NCI-H187 (cell line): ENCODE measurements around the gene HIPK1.
"Not testable (repeated sequence)": the region's sequence is repeated elsewhere in the genome, so short reads cannot be mapped to it uniquely, and the experiment has no call there.

Source experiments
- DNase-seq, 2 experiments: peaks; one replicate each; lab custom pipeline; 2025; lab: John Stamatoyannopoulos, UW

HIPK1 gene

DNA sequence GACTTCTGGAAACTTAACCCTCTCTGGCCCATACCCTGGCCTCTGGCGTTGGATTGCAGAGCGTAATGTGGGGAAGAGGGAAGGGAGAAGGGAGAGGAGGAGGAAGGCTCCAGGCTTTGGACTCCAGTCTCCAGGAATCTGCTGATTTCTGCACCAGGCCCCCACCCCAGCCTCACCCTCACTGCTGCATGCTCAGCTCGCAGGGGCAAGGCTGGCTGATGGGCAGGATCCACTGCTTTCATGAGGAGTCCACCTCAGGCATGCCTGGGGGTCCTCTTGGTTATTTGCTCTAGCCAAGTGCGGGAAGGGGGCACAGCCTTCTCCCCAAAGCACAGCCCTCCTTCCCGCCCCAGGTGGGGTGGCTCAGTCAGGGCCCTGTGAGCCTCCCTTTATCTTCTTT lies 53.8 kb downstream of the HIPK1 start:
- DNase-seq: no peak

DNA sequence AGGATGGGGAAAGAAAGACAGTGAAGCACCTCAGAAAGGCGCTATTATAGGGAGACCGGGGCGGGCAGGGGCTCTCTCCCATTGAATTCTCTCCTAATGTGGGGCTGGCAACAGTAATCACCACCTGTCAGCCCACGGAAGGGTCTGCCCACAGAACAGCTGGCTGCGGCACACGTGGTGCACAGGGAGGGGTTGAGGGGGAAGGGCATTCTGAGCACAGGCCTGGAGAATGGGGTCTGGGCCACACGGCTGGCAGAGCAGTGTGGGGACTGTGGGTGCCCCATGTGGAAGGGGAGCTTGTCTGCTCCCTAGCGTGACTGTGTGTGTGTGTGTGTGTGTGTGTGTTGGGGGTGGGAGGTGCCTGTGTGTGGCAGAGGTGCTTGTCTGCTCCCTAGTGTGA lies 54.3 kb downstream of the HIPK1 start:
- no peak for DNase-seq

DNA sequence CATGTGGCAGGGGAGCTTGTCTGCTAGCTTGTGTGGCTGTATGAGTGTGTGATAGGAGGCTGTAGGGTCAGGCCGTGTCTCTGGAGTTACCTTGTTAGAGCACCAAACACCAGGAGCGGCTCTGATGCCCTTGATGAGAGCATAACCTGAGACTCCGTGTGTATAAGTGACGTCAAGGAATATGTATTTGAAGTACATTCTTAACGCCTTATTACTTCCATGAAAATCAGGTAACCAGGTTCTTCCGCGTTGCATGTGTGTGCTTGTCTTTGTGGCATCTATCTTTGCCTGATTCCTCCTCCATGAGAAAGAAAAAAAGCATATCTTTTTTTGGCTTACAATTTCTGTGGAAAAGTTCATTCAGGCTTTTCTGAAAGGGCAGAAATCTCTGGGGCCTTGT lies 54.7 kb downstream of the HIPK1 start:
- DNase-seq: no peak

DNA sequence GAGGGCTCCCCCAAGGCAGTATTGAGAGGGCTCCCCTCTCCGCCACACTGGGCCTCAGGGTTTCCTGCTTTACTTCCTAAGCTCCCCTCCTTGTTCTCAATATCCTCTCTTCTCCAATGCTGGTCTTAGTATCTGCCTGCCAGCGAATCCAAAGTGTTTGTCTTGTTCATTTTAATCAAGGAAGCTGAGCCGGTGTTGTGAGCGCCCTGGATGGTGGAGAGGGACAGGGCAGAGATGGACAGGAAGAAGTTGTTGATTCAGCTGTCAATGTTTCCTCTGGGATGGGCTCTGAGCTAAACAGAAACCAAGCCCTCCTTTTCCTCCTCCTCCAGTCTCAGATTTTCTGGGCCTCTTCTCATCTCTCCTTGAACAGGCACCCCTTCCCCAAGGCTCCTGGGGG lies 55.6 kb downstream of the HIPK1 start:
- DNase-seq: no peak

DNA sequence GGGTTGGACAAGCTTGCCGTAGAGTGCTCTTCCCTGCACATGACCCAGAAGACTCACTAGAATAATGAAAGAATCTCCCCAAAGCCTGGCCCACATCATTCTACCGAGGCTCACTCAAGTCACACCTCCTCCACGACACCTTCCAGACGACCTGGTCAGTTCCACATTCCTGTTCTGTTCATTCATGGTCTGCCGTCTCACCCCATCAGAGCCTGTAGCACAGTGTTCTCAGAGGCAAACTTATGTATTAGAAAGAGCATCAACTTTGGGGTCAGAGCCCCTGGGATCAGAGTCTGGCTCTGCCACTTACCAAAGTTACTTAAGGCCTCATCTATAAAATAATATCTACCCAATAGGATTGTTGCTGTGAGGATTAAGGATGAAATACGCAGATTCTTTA lies 57.7 kb downstream of the HIPK1 start:
- no peak for DNase-seq

DNA sequence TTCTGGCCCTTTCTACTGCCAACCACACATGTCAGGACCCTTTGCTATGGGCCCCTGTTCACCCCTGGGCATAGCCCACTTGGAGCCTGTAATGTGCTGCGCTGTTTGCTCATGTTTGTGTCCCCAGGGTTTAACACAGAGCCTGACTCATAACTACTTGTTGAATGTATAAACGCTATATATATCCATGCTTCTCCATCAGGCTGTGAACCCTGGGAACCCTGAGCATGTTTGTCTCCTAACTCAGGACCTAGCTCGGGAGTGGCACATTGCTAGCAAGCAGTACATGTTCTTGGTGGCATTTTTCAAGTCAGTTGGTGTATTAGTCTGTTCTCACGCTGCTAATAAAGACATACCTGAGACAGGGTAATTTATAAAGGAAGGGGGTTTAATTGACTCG lies 58.1 kb downstream of the HIPK1 start:
- DNase-seq: no peak

DNA sequence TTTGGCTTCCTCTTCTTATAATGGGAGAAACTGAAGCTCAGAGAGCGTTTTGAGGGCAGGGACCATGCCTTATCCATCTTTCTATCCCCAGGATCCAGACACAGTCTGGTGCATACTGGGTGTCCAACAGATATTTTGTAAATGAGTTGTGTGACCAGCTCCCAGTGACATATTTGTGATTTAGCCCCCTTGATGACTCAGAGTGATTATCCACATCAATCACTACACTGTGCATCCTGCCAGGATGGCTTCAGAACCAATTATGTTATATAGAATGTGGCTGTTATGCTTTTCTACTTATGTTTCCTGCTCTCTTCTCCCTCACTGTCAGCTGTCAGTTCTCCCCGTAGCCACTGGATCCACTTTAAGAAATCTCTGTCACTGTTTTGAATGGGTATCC lies 61.4 kb downstream of the HIPK1 start:
- no peak for DNase-seq

DNA sequence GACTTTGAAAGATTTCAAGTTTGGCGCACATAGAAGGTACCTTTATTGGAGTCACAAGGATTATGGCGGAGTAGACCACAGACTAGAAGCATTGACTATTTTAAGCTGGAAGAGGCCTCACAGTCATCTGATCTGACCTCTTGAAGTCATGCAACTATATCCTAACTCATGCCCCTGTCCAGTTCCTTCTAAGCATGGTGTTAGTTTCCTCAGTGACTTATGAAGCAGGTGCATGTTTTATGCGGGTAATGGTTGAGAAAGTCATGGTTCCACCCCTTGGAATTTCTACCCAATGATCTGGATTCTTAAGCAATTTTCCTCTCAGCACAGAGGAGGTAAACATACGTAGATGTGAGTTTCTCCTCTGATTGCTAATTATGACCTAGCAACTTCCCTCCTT lies 61.8 kb downstream of the HIPK1 start:
- DNase-seq: no peak

DNA sequence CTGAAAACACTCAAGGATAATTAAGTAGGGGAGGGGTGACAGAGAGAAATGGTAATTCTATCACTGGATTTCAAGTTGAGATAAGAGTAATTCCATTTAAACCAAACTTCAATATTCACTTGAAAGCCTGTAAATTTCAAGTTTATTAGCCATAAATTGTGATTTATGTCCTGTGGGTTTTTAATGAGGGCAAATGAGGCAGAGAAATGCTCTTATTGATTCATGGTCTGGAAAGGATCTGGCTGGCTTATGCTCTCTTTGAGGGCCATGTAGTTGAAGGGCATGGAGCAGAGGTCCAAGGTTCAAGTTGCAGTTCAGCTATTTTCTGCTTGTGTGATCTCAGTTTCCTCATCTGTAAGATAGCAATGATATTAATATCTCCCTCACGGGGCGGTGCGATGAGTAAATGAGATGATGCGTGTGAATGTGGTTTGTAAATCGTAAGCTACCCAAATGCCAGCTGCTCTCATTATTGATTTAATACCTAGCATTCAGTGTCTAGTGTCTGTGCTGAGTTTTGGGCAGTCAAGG lies 62.4 kb downstream of the HIPK1 start:
- no peak for DNase-seq

DNA sequence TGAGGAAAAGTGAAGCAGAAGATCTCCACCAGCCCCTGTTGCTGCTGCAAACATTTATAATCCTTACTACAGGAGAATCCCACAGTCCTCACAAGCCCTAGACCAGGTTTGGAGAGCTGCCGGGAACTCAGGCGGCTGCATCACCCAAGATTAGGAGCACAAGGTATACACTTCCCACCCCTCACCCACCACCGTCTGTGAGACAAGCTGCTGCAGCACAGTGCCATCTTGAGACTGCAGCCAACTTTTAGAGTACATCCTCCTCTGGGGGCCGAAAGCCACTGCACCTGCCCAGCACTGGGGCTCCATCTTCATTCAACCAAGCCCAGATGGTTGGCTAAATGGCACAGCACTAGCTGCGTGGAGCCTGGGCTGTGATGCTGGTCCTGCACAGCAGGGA lies 63.9 kb downstream of the HIPK1 start:
- no peak for DNase-seq

DNA sequence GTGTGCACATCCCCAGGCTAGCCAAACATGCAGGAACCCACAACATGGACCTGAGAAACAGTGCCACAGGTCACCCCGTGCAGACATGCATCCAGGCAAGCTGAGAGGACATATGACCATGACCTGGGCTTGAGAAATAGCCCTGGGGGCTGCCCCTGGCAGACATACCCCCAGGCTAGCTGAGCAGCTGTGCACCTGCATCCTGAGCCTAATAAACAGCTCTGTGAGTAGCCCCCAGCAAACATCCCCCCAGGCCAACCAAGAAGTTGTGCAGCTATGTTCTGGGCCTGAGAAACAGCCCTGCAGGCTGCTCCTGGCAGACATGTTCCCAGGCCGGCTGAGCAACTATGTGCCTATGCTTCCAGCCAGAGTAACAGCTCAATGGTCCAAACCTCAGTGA lies 64.6 kb downstream of the HIPK1 start:
- no peak for DNase-seq

DNA sequence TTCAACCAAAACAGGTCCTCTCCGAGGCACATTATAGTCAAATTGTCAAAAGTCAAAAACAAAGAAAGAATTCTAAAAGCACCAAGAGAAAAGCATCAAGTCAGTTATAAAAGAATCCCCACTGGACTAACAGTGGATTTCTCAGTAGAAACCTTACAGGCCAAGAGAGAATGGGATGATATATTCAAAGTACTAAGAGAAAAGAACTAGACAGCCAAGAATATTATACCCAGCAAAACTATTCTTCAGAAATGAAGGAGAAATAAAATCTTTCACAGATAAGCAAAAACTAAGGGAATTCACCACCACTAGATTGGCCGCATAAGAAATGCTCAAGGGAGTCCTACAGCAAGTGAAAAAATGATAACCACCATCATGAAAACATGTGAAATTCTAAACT lies 66.3 kb downstream of the HIPK1 start:
- DNase-seq: no peak

DNA sequence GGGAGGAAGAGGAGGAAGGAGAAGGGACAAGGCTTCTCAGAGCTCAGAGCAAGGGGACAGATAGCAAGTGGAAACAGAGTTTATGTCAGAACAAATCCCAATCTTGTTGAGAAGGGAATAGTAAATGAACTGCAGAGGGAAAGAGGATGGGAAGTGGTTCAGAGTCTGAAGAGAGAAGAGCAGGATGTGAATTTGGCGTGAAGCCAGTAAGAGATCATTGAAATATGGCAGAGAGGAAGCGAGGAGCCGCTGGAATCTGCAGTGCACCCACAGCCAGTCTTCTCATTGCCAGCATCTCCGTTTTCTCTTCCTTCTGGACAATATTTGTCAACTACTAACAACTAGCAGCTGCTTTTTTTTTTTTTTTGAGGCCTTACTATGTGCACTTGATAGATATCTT lies 69.2 kb downstream of the HIPK1 start:
- no peak for DNase-seq

DNA sequence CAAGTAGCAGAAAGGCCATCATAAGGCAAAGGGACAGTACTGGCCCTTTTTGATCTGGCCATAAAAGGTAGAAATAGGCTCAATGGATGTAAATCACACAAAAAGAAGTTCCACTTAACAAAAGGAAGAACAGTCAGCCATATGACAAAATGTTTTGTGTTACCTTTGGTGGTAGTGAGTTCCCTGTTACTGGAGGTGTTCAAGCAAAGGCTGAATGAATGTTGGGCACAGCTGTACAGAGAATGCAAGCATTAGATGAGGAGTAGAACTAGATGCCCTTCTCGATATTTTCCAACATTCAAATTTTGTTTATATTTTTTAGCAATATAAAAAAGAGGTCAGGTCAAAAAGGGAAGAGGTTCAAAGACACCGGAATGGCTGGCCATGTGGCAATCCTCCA lies 70.1 kb downstream of the HIPK1 start:
- DNase-seq: no peak

DNA sequence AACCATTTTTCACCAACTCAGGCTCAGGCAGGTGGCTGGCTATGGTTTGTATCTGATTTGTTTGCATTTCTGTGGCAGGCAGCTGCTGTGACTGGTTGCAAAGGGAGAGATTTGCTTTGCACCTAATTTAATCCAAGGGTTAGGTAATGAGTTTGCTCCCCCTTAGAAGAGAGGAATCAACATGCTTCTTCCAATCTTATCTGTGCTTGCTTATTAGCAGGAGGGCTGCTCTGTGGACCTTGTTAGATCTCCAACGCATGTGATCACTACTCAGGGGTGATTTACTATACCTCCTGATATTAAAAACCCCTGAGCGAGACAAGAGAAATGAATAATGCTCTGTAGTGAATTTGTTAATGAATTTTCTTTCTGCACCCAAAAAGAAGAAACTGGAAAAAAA lies 70.7 kb downstream of the HIPK1 start:
- DNase-seq: no peak

DNA sequence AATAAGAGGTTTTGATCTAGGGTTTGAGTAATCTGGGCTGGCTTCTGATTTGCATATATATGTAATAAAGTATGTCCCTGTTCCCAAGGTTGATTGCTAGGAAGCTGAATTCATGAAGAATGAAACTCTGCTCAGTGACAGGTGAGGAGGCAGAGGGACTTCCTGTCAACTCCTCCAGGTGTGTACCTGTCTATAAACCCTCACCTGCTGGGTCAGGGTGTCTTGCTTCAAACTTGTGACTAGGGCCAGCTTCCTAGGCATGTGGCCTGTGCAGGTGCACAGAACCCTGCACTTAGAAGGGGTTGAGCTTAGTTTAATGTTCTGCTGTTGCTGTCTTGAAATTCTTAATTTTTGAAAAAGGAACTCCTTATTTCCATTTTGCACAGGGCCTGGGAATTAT lies 71.3 kb downstream of the HIPK1 start:
- no peak for DNase-seq

DNA sequence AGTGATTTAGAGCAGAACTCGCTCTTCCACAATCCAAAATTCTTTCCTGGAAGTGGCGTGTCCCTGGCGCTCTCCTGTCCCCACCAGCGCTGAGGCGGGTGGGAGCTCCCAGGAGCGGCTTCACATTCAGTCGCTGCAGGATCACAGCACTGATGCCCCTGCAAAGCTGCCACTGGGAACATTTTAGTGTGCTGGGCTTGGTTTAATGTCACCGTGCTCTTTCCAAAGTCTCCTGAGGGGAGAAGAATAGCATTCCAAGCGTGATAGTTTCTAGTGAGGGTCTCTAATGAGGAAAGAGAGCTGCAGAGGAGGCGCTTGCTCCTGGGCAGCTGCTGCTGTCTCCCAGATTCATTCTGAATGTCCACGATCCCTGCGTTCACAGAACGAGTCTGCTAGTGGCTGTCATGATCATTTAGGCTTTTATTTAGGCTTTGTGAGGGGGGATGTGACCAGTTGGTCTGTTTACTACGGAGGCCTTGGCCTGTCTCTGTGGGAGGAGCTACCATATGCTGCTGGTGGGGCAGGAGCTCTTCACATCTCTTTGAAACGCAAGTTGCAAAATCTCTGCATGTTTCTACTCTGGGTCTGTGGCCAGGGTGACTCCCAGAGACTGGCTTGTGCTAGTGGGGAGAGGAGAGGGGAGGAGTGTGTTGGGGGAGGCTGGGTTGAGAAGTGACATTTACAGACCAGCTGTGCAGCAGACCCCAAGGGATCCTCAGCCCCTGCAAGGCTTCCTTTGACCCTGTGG lies 73.5 kb downstream of the HIPK1 start:
- no peak for DNase-seq

DNA sequence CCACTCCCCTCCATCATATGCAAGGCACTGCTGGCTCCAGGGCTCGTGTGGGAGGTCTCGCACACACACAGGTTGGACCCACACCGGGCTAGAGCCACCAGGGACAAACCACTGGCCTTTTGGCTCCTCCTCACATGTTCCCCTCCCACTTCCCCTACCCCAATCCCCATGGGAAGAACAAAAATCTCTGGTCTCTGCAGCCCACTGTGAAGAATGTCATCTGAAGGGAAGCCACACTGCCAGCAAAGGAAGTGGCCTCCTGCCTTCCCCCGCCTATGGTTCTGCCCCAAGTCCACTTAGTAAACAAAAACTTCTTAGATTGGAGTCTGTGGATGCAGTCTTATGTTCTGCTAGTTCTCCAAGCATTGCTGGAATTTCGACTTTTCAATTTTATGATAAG lies 74.3 kb downstream of the HIPK1 start:
- DNase-seq: no peak

DNA sequence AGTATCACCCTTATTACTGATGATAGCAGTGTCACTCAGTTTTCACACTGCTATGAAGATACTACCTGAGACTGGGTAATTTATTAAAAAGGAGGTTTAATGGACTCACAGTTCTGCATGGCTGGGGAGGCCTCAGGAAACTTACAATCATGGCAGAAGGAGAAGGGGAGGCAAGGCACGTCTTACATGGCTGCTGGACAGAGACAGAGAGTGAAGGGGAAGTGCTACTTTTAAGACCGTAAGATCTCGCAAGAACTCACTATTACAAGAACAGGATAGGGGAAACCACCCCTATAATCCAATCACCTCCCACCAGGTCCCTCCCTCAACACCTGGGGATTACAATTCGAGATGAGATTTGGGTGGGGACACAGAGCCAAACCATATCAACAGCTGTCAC lies 77.7 kb downstream of the HIPK1 start:
- not testable (repeated sequence) for DNase-seq

DNA sequence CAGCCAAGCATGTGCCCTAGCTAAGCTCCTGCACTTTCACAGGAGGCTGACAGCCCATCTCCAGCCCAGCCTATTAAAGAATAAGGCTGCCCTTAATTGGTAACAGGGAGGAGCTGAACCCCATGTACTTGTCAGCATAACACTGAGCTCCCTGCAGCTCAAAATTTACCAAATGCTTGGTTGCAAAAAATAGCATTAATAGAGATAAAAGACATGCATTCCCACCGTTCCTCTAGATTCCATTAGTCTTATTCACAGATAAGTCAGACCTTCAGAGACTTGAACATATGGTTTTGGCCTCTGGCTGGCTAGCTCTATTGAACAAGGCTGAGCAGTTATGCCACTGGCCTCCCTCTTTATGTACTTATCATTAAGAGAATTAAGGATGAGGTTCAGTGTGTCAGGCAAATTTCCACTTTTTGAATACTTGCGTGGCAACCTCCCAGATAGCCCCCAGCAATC lies 79.4 kb downstream of the HIPK1 start:
- no peak for DNase-seq

DNA sequence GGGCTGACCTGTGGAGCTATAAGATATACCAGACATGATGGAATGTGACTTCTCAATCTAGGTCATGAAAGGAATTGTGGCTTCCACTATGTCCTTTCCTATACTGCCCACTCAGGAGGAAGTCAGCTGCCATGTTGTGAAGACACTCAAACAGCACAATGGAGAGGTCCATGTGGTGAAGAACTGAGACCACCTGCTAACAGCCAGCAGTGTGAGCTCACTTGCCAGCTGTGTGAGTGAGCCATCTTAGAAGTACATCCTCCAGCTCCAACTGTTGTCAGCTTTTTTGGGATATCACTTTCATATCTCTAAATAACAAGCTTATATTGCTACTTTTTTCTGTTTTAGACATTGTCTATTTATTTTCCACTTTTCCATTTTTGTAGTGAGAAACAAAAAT lies 79.9 kb downstream of the HIPK1 start:
- no peak for DNase-seq

DNA sequence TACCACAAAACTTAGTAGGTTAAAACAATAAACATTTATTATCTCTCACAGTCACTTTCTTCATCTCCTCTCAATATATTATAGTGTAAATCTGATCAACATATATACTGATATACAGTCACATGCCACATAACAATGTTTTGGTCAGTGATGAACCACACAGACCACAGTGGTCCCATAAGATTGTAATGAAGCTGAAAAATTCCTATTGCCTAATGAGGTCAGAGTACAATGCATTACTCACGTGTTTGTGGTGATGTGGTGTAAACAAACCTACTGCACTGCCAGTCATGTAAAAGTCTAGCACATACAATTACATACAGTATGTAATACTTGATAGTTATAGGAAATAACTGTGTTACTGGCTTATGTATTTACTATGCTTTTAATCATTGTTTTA lies 80.3 kb downstream of the HIPK1 start:
- no peak for DNase-seq

DNA sequence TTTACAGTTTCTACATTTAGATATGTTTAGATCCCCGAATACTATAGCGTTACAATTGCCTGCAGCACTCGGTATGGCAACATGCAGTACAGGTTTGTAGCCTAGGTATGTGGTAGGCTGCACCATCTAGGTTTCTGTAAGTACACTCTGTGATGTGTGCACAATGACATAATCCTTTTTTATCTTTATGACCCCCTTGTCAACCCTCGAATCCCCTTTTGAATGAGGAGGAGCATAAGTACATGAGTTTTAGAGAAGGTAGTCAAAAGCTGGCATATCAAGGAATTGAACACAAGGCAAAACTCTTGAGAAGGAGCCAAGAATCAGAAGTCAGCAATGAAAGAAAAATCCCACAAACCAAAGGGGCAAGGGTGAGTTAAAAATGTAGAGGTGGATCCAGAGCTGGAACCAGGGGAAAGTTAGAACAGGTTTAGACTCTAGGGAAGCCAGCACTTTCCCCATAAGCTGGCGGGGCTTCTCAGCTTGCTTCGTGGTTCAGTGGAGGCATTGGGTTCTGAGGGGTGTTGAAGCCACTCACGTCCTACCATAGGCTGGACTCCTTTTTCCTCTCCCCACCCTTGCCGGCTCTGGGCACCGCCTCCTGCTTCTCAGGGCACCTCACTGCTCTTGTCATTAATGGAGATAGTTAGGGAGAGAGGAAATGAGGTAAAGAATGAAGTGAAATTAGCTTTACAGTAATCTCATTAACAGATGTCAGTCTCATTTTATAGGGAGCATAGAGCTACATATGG lies 81.5 kb downstream of the HIPK1 start:
- DNase-seq: no peak

DNA sequence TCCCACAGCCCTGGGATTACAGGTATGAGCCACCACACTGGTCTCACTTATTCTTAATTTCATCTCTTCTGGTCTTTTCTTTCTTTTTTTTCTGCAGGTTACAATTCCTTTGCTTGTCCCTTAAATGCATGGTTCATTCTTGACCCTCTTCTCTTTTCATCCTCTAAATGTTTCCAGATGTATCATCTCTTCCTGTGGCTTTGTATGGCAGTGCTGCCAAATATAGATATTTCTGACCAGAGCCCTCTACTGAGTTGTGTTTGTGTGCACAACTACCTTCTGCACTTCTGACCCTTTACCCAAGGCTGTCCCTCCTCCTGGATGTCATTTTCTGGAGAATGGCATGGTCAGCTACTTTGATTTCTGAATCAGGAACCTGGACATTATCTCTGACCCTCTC lies 82.7 kb downstream of the HIPK1 start:
- DNase-seq: no peak
